SW 1271 (cell line): ENCODE data around the gene GPR35.
"Not testable (repeated sequence)": the region's sequence is repeated elsewhere in the genome, so short reads cannot be mapped to it uniquely, and the experiment has no call there.

Source experiments
- DNase-seq, 2 experiments: peaks; one replicate each; lab custom pipeline; 2025; lab: John Stamatoyannopoulos, UW

Gene GPR35

GRCh38 chr2:240639566-240639965, 14.3 kb downstream of the GPR35 start:
- DNase-seq: no peak

GRCh38 chr2:240640939-240641338, 15.7 kb downstream of the GPR35 start:
- DNase-seq: no peak

- DNase-seq: no peak
These were observed 17.0 kb downstream of the GPR35 start for GRCh38 chr2:240642061-240642805.

- no peak for DNase-seq
These were observed 17.5 kb downstream of the GPR35 start for GRCh38 chr2:240642806-240643092.

- no peak for DNase-seq
These were observed 18.0 kb downstream of the GPR35 start for GRCh38 chr2:240643093-240643810.

GRCh38 chr2:240643811-240644150, 18.5 kb downstream of the GPR35 start:
- no peak for DNase-seq

- no peak for DNase-seq
These were observed 18.9 kb downstream of the GPR35 start for GRCh38 chr2:240644171-240644651.

GRCh38 chr2:240644859-240645301, 19.6 kb downstream of the GPR35 start:
- no peak for DNase-seq

GRCh38 chr2:240645346-240645745, 20.1 kb downstream of the GPR35 start:
- no peak for DNase-seq

- no peak for DNase-seq
These were observed 20.5 kb downstream of the GPR35 start for GRCh38 chr2:240645801-240646175.

- DNase-seq: no peak
These were observed 21.1 kb downstream of the GPR35 start for GRCh38 chr2:240646176-240646899.

- no peak for DNase-seq
These were observed 21.7 kb downstream of the GPR35 start for GRCh38 chr2:240646900-240647502.

- DNase-seq: no peak
These were observed 22.3 kb downstream of the GPR35 start for GRCh38 chr2:240647503-240648154.

- DNase-seq: no peak
These were observed 22.9 kb downstream of the GPR35 start for GRCh38 chr2:240648155-240648649.

GRCh38 chr2:240648650-240649275, 23.5 kb downstream of the GPR35 start:
- DNase-seq: no peak

GRCh38 chr2:240649331-240649730, 24.1 kb downstream of the GPR35 start:
- DNase-seq: no peak

GRCh38 chr2:240650254-240650965, 25.1 kb downstream of the GPR35 start:
- no peak for DNase-seq

GRCh38 chr2:240651185-240651584, 25.9 kb downstream of the GPR35 start:
- no peak for DNase-seq

GRCh38 chr2:240655931-240656886, 30.9 kb downstream of the GPR35 start:
- DNase-seq: no peak

GRCh38 chr2:240659883-240660282, 34.6 kb downstream of the GPR35 start:
- DNase-seq: not testable (repeated sequence)
